HL-60 (cell line): ENCODE measurements around the gene TNK2.

ENCODE experiments used
- CTCF ChIP-seq: IDR thresholded peaks from one replicate; pipeline ENCODE4 v1.5.1; 2011; ENCODE audit warnings: low read length, control low read depth, inconsistent platforms; ENCODE audit not compliant: insufficient read depth
- POLR2AphosphoS5 ChIP-seq: IDR thresholded peaks from 2 replicates; pipeline ENCODE4 v1.6.1; 2012; ENCODE audit warnings: low read depth
- TF ChIP-seq, protein P1 (sequence below): IDR thresholded peaks from 2 replicates; pipeline ENCODE4 v1.6.1; 2012; ENCODE audit warnings: low read depth; ENCODE audit not compliant: insufficient replicate concordance

DNA sequence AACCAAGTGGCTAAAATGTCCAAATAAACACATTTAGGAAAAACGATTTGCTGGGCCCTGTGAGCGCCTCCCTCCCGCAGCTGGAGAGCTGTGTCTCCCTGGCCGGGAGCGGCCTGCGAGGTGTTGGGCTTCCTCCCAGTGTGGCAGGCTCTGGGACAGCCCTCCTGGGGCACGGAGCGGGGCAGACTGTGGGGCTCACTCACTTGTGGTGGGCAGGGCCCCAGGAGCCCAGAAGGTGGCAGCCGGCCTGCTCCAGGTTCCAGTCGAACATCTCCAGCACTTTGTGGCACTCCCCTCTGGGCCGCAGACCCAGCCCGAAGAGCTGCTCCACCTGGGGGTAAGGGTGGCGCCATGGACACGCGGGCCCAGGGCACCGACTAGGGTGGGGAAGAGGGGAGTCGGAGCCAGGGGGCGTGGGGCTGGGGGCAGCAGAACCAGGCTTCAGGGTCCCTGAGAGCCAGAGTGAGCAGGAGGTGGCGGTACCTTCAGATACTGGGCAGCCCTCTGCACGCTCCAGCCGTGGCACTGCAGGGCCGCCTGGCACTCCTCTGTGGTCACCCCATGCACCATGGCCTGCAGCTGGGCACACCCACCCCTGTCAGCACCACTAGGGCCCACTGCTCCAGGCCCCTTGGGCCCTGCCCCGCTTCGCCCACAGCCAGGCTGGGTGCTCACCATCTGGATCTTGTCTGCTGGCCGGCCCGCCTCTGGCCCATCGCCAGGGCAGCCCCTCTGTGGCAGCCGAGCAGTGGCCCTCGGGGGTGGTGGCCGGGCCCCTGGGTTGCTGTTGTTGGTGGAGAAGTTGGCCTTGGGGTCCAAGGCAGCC, 41.5 kb downstream of the TNK2 start:
- TF ChIP-seq CTCF = no peak
- TF ChIP-seq POLR2AphosphoS5 = no peak
- TF ChIP-seq, protein P1, sequence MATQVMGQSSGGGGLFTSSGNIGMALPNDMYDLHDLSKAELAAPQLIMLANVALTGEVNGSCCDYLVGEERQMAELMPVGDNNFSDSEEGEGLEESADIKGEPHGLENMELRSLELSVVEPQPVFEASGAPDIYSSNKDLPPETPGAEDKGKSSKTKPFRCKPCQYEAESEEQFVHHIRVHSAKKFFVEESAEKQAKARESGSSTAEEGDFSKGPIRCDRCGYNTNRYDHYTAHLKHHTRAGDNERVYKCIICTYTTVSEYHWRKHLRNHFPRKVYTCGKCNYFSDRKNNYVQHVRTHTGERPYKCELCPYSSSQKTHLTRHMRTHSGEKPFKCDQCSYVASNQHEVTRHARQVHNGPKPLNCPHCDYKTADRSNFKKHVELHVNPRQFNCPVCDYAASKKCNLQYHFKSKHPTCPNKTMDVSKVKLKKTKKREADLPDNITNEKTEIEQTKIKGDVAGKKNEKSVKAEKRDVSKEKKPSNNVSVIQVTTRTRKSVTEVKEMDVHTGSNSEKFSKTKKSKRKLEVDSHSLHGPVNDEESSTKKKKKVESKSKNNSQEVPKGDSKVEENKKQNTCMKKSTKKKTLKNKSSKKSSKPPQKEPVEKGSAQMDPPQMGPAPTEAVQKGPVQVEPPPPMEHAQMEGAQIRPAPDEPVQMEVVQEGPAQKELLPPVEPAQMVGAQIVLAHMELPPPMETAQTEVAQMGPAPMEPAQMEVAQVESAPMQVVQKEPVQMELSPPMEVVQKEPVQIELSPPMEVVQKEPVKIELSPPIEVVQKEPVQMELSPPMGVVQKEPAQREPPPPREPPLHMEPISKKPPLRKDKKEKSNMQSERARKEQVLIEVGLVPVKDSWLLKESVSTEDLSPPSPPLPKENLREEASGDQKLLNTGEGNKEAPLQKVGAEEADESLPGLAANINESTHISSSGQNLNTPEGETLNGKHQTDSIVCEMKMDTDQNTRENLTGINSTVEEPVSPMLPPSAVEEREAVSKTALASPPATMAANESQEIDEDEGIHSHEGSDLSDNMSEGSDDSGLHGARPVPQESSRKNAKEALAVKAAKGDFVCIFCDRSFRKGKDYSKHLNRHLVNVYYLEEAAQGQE = no peak
